RWPE1 (cell line): ENCODE measurements around the gene SPC25.

Experiments
- CTCF ChIA-PET: fragments of 350-600 bp; sonication (Branson Sonifier 250); formaldehyde crosslinking; extraction: SDS; loops from one replicate; lab custom pipeline; 2021; lab: Yijun Ruan, JAX
- POLR2A ChIA-PET: fragments of 400-600 bp; formaldehyde crosslinking; extraction: SDS; loops from one replicate; lab custom pipeline; 2020; ENCODE audit warnings: antibody characterized with exemption; ENCODE audit not compliant: low non-redundant PET; lab: Yijun Ruan, JAX
- DNase-seq: peaks from one replicate; pipeline ENCODE4 v3.0.0; 2012; ENCODE audit warnings: low spot score
- H3K27ac ChIP-seq: fragments of 450-650 bp; 2 replicates; pipeline ENCODE4 v1.5.1; 2017
- TF ChIP-seq, protein P1 (sequence below): fragments of 450-650 bp; conservative IDR thresholded peaks from 2 replicates; pipeline ENCODE4 v1.5.1; 2017; ENCODE audit warnings: low read depth, mild to moderate bottlenecking

The SPC25 gene

DNA sequence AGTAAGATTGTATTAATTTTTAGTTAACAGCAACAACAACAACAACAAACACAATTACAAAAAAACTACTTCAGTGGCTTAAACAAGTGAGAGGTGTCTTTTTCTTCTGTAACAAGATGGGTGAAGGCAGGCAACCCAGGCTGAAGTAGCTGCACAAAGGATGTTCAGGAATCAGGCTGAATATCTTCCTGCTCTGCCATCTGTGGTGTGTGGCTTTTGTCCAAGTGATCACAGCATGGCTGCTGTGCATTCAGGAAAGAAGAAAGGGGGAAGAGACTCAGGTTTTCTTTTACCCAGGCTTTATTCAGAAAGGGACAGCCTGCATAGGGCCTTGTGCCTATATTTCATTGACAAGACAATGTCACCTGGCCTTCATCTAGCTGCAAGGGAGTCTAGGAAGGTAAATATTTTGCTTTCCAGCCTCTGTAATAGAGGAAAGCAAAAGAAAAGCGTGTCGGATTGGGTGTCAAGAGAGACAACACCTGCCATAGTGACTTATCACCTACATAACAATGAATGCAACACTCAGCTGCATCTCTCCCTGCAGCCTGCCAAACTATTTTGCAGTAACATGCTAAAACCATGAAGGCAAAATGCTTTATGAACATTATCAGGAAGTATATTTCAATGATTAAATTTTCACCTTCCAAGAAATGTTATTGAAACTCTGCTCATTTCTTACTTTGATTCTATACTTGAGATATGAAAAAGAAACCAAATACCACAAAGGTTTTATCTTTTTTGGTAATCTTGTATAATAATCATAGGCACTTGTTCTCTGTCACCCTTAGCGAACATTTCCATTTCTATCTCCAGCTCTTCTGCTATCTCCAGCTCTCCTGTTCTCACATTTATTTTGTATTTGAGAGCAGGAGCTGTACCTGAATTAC is 25.5 kb upstream of the SPC25 start:
- ChIA-PET POLR2A (no interaction called here), CTCF (interaction anchor here (0.6 to 0.7 kb wide), 3 partner anchors 259 to 1096 kb away, joined by 3 to 4 read pairs (median 3); no protein-coding TSS in a partner anchor)
- no peak overlapping the region for H3K27ac ChIP-seq
- TF ChIP-seq, protein P1, sequence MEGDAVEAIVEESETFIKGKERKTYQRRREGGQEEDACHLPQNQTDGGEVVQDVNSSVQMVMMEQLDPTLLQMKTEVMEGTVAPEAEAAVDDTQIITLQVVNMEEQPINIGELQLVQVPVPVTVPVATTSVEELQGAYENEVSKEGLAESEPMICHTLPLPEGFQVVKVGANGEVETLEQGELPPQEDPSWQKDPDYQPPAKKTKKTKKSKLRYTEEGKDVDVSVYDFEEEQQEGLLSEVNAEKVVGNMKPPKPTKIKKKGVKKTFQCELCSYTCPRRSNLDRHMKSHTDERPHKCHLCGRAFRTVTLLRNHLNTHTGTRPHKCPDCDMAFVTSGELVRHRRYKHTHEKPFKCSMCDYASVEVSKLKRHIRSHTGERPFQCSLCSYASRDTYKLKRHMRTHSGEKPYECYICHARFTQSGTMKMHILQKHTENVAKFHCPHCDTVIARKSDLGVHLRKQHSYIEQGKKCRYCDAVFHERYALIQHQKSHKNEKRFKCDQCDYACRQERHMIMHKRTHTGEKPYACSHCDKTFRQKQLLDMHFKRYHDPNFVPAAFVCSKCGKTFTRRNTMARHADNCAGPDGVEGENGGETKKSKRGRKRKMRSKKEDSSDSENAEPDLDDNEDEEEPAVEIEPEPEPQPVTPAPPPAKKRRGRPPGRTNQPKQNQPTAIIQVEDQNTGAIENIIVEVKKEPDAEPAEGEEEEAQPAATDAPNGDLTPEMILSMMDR = no peak
- DNase-seq = no peak

DNA sequence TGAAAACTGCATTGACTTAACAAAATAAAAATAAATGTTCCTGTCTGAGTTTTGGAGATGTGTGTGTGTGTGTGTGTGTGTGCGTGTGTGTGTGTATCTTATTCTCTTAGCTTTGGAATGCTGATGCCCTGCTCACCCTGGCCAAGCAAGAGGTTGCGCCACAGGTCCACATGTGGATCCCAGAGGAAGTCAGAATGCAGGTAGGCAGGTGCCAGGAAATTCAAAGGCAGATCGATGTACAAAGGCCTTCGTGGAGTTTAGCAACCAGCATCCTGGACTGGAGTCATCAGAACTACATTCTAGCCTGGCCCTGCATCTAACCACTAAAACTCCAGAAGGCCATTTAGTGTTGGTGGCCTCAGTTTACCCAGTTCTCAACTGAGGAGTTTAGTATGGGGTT is 23.3 kb upstream of the SPC25 start:
- ChIA-PET CTCF (interaction anchor here (0.6 kb wide), 2 partner anchors 577 to 632 kb away, joined by 3 read pairs; no protein-coding TSS in a partner anchor), POLR2A (no interaction called here)
- no peak overlapping the region for H3K27ac ChIP-seq
- DNase-seq = no peak
- TF ChIP-seq, protein P1 = no peak

DNA sequence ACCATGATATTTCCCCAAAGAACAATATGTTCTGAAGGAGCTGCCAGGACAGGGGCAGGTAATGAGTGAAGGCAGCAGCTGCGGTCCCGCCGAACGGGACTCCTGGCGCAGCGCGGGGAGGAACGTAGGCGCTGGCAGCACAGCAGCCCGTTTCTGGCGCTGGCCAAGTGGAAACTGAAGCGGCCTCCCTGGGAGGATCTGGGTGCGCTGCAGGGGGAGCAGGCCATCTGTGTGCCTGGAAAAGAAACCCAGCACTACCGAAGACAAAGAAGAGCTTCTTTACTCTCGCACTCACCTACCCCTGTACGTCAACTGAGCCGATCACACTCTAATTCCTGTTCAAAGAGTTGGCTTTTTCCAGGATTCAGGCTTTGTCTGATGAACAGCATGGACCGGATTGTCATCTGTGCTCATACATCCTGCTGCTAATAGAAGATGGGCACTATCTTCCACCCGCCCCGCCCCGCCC is 22.7 kb upstream of the SPC25 start:
- DNase-seq = no peak
- no peak overlapping the region for H3K27ac ChIP-seq
- POLR2A ChIA-PET = no interaction called here
- CTCF ChIA-PET = interaction anchor here (0.6 kb wide), 2 partner anchors 576 to 632 kb away, joined by 3 read pairs; no protein-coding TSS in a partner anchor
- TF ChIP-seq, protein P1 = no peak

DNA sequence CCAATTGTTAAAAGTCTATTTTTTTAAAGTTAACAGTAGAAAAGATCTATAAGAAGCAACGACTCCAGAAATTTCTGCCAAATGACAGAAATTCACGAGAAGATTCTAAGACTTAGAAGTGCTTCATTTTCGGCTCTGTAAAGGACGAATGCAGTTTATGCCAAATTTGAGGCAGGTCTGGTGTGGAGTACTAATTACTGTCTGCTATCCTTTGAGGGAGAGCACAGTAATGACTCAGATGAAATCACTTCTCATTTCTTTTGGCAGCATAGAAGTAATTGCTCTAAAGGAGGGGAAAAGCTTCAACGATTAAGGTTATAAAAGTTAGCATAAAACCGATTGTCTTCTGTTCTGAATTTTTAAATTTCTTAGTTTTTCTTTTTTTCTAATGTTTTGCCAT is 22.2 kb upstream of the SPC25 start:
- no peak for DNase-seq
- no peak overlapping the region for H3K27ac ChIP-seq
- CTCF ChIA-PET = no interaction called here
- POLR2A ChIA-PET = no interaction called here
- TF ChIP-seq, protein P1 = no peak

DNA sequence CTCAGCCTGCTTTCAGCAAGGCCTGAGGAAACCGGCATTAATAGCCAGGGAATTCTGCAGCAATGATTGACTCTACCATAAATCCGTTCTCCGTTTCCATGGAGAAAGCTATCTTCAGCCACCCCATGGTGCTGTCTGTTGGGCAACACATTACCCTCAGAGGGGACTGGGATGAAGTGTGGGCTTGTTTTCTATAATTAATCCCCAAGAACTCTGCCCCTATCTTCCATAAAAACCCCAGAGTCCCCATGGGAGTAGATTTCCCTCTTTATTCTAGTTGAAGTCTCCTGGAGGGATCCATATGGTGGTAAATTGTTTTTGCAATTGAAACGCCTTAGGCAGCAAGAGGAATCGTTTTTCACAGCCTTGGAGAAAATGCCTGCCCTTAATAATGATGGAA is 20.1 kb upstream of the SPC25 start:
- TF ChIP-seq, protein P1 = no peak
- CTCF ChIA-PET = interaction anchor here (0.7 to 0.9 kb wide), 2 partner anchors 9 to 754 kb away, joined by 3 read pairs; no protein-coding TSS in a partner anchor
- H3K27ac ChIP-seq = no peak overlapping the region
- no peak for DNase-seq
- POLR2A ChIA-PET = no interaction called here

DNA sequence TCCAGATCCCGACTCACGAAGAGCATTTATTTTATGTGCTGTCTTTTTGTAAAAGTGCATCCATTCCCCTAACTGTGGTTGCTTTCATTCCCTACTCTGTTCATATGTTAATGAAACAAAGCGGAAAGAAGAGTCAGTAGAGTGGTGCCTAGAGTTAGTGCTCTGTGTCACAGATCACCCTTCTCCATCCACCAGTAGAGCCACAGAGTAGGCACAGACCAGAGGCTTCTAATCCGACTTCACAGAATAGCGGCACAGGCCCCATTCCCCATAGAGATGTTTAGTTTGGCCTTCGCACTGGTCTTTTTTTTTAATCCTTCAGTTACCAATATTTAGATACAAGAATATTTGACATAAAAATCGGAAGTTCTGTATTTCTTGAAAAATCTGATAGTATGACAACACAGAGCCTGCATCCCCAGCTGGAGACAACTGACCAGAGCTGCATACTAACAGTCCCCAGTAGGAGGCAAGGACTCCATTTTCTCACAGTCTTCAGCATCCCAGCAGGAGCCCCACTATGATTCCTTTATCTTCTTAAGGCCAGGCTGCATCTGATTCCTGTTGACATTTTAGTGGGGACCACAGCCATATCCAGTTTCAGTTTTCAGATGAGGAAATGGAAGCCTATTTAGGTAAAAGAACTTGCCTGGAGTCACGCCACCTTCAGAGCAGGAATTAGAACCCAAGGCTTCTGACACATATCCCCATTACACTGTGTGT is 17.9 kb upstream of the SPC25 start:
- TF ChIP-seq, protein P1 = no peak
- ChIA-PET CTCF (no interaction called here), POLR2A (no interaction called here)
- H3K27ac ChIP-seq = no peak overlapping the region
- no peak for DNase-seq
